ENCODE data around the gene RBPJ. TPM values are rescaled to one million over a fixed set of nuclear protein-coding genes. Genes with fewer than 3 reads are reported as not detected.

The RBPJ gene
- total RNA-seq, 1 donor from 2014 or later, result 108 TPM

DNA sequence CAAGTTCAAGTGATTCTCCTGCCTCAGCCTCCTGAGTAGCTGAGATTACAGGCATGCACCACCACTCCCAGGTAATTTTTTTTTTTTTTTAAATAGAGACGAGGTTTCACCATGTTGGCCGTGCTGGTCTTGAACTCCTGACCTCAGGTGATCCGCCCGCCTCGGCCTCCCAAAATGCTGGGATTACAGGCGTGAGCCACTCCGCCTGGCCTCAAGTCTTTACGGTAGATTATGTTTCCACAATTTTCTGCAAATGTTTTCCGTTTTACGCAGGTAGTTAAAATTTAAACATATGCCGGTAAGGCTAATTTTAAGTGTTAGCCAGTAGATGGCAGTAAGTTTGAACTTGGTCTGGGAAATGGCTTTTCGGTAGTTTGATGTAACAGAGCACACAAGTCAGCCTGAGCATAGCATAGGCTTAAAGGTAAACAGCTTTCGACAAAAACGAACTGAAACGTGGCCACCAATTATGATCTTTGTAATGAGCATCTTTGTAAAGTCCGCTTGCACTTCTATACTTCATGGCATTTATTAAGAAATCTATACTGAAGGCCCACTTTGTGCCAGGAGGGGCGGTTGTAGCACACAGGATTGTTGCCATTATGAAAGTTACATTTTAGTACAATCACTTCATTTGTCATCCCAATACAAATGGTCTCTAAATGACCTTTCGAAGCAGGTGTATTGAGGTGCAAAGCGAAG lies 138.4 kb downstream of the RBPJ start:
- DNase-seq (ENCODE audit: low spot score), result peak; percentile 53

DNA sequence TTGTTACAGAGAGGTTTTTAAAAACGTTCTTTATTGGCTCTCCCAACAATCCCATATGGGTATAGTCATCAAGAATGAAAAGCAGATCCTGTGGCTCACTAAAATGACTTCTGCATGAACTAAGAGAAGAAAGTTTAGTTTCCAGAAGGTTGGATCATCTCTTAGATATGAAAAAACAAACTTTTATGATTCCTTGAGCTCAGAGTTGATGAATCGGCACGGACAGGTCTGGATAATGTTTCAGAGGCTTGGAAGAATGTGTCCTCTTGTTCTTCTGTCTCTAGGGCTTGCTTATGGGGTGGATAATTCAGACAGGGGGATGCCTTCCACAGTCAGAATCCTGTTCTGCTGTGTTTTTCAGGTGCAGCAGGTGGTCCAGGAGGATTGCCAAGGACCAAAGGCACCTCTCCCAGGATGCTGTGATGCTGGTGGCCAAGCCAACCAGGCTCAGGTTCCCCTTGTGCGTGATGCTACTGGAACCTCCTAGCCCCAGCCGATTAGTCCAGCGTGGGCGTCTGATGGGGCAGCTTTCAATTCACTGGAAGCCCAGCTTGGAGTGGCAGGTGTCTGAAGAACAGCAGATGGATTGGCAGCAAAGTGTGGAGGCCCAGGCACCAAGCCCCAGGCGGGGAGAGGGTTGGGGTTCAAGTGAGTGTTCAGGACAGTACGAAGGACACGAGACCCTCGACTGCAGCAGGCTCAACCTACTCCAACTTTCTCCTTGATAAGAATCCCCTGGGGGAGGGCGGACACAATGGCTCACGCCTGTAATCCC lies 139.1 kb downstream of the RBPJ start:
- peak; percentile 62 for DNase-seq (ENCODE audit: low spot score)

DNA sequence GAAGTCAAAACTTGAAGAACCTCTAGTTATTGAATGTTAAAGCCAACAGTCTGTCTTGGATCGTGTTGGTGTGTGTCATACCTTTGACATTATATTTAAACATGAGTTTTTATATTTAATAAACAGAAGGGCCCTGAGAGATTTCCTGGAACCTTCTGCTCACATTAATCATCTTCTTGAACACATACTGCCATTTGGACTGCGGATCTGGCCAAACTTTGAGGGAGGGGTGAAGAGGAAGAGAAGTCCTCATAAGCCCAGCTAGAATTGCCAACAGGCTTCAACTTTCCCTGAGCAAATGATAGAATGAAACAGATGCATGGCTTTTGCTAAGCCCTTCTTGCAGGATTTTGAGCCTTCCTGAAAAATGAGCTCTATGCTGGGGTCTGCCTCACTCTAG lies 142.1 kb downstream of the RBPJ start:
- DNase-seq (ENCODE audit: low spot score), result no peak

DNA sequence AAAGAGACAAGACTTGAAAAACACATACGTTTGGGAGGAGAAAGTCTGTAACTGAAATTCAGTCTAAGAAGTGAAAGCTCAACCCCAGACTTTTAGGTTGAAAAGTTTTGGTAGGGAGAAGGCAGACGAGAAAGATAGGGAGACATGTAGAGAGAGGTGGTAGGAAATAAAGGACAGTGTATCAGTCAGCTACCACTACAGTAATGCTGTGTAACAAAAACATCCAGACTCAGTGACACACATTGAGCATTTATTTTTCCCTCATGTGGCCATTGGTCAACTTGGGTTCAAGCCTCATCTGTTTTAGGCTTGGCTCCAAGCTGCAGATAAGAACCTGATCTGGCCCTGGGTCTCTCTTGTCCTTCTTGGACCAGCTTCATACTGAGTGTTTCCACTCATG lies 142.6 kb downstream of the RBPJ start:
- no peak for DNase-seq (ENCODE audit: low spot score)

DNA sequence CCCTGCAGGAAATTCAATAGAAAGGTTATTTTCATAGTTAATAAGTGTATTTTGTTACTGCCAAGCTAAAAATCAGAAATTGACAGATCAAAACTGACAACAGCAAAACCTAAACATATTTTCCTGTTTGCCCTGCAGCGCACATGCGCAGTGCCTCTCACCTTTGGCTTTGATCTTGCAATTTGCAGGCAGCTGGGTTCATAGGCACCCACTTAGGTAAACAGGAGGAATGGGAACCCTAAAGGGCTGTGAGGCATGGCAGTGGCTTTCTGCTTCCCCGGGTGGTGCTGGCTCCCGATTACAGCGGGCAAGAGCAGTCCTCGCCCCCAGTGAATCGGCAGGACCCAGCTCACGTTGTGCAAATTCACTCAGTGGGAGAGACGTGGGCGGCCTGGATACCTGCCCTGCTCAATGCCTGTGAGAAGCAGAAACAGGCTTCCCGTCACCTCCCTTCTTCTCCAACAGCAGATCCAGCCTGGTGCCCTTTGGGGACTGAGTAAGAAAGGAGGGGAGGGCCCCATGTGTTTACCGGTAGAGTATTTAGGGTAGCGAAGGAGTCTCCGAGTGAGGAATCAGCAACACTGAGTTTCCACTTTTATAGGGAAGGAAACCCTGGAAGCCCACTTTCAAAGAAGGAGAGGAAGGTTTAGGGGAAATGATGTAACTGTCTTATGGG lies 143.7 kb downstream of the RBPJ start:
- no peak for DNase-seq (ENCODE audit: low spot score)

DNA sequence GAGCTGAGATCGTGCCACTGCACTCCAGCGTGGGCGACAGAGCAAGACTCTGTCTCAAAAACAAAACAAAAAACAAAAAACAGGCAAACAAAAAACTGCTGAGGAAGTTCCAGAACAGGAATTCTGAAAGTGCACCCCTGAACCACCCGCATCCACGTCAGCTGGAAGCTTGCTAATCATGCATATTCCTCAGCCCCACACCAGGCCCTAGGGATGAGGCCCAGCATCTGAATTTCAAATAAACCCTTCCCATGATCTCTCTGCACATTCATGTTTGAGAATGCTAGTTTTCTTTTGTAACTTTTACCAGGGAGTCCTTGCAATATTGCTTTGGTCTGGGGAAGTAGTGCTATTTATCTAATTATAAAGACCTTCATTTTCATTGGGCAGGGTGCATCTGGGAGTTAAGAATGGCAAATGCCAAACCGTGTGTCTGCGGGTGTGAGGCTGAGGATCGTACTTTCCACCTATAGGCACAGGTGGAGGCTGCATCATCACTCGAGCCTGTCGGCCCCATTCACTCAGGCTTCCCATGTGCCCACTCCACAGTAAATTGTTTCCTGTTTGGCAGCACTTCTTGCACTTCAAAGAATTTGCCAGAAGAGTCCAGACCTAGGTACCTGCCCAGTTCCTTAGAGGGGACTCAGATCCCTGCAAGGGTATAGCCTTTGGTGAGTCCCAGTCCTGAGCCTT lies 145.9 kb downstream of the RBPJ start:
- no peak for DNase-seq (ENCODE audit: low spot score)

DNA sequence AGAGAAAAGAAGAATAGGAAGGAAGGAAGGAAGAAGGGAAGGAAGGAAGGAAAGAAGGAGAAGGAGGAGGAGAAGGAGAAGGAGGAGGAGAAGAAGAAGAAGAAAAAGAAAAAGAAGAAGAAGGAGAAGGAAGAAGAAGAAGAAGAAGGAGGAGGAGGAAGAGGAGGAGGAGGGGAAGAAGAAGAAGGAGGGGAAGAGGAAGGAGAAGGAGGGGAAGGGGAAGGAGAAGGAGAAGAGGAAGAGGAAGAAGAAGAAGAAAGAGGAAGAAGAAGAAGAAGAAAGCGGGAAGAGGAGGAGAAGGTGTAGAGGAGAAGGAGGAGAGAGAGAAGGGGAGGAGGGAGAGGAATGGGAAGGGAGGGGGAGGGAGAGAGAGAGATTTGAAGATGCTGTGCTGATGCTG lies 146.9 kb downstream of the RBPJ start:
- DNase-seq (ENCODE audit: low spot score), result no peak

DNA sequence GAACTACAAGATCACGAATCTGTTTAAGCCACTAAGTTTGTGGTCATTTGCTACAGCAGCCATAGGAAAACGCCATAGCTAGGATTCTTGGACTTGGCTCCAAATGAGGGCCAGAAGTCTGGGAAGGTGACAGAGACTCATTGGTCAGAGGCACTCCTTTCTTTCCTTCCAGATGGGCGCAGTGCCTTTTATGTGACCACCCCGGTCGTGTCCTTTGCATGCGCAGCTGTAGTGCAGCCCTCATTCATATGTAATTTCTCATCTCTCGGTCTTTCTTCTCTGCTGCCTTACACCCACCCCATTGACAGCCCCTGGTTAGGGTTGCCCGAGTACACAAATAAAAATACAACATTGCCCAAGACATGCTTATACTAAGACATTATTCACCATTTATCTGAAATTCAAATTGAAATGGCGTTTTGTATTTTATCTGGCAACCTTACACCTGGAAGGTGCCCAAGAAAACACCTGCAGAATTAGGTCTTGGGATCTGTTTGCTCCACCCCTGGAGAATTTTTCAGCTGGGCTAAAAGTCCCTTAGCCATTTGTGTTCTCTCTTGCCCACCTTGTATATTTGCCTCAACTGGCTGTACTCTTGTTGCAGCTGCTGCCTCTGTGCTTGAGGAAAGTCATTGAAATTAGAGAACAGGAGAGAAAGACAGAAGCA lies 147.6 kb downstream of the RBPJ start:
- DNase-seq (ENCODE audit: low spot score), result no peak

DNA sequence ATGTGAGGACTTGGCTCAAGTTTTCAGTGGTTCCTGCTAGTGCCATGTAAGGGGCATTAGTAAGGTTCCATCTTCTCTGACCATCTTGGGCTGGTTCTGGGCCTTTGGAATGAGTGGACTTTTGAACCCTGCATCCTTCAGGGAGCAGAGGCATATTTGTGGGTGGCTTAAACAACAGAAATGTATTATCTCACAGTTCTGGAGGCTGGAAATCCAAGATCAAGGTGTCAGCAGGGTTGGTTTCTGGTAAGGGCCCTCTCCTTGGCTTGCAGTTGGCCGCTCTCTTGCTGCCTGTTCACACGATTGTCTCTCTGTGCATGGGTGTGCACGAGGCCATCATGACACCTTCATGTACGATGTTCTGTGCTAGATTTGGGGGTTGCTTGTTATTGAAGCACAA lies 148.2 kb downstream of the RBPJ start:
- DNase-seq (ENCODE audit: low spot score), result no peak

DNA sequence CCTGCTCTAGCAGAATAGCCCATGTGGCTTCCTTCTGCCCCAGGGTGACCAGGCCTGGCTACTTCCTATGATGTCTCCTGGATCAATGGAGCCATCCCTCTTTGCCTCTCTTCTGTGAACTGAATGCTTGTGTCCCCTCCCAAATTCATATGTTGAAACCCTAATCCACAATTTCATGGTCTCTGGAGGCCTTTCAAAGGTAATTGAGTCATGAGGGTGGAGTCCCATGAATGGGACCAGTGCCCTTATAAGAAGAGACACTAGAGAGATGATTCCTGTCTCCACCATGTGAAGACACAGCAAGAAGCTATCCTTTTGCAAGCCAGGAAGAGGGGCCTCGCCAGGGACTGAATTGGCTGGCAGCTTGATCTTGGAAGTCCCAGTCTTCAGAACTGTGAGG lies 151.1 kb downstream of the RBPJ start:
- DNase-seq (ENCODE audit: low spot score), result no peak

DNA sequence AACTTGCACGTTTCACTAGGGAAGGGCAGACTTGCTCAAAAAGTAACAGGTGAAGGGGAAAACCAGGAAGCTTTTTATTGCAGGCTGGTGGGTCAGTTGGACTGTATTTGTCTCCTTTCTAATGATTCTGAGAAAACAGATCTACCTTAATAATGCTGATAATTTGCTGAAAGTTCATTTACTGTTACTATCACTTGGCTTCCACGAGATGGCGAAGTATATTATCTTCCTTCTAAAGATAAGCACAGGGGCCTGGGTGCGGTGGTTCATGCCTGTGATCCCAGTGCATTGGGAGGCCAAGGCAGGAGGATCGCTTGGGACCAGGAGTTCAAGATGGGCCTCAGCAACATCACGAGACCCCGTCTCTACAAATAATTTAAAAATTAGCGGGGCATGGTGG lies 153.1 kb downstream of the RBPJ start:
- no peak for DNase-seq (ENCODE audit: low spot score)

DNA sequence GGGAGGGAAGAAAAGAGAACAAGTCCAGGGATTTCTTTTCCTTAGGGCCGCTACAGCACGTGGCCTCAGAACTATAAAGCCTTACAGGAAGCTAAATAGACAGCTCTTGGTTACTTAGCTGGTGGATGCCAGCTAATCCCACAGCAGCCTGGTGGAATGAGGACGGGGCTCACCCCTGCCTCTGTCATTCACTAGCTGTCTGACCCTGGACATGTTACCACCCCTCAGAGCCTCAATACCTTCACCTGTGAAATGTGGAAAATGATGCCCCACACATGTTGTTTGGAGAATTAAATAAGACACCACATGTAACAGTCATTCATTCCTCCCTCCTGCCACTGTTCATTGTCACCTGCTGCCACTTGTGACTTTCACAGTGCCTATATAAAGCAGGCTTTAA lies 153.7 kb downstream of the RBPJ start:
- DNase-seq (ENCODE audit: low spot score), result no peak

DNA sequence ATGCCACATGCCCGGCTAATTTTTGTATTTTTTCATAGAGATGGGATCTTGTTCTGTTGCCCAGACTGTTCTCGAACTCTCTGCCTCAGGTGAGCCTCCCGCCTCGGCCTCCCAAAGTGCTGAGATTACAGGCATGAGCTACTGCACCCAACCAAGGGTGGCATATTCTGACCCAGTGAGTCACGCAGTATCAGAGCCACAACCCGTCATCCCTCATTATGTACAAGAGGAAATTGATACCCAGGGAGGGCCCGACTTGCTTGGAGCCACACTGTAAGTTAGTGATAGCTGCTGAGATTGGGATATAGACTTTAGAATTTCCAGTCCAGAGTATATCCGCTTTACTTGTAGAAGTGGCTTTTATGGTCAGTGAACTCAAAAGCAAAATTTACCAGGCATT lies 154.9 kb downstream of the RBPJ start:
- DNase-seq (ENCODE audit: low spot score), result no peak

DNA sequence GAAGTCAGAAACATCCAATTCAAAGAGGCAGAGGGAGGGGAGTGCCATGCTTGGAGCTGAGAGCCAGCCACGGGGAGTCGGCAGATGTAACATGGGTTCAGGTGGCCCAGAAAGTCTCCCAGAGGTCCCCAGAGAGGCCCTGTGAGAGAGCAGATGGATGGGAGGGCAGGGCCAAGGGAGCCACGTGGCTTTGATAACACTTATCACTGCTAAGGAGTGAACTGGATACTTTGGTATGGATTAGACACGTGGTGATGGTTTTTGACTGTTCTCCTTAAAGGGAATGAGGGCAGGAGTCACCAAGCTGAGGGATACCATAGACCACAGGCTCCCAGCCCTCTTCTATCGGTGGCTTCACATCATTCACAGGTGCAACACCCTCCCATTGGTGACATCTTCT lies 155.7 kb downstream of the RBPJ start:
- DNase-seq (ENCODE audit: low spot score), result no peak

DNA sequence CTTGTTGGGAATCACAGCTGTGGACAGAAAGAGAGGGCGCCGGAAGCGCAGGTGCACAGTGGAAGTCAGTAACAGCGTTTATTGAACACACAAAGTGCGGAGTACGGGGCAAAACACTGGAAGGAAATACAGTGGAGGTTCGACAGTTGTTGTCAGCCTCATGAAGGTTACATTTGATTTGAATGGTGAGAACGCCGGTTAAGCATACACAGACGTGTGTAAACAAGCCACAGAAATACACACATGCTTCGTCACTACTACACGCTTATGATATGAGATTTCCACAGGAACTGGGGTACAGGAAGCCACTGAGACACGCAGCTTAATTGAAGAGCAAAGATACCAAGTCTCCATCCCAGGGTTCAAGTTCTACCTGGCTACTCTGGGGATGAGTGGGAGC lies 157.5 kb downstream of the RBPJ start:
- no peak for DNase-seq (ENCODE audit: low spot score)

DNA sequence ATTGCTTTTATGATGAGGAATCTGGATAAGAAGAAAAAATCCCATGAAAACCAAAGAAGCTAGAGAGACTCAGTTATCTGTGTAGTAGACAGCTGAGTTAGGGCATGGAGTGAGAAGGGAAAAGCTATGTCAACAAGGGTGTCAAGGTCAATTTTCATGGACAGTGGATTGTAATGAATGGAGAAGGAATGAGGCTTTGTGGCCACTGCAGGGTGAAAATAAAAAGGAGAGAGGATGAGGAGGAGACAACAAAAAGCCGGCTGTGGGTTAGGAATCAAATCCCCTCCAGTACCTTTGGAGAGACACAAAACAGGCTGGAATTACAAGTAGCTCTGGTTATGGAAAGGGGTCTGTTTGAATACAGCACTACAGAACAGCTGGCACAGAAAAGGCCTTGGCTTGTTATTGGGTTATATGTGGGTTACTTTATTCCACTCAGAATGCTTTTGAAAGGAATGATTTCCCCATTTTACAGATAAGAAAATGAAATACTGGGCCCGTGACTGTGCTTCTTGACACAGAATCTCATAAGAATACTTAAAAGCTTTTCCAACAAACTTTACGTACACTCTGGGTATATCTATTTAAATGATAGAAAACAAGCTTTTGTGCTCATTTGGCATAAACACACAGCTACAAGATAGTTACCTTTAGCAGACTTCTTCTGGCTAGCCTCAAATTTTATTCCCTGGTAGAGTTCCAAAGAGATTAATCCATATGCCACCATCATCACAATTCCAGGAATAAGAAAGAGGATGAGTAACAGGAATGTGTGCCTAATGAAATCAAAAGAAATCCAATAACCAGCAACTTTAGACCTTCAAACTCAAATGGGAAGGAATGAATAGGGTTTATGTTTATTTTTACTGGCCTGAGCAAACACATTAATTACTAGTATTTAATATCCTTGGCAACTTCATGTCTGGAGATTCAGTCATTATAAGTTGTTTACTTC lies 162.0 kb downstream of the RBPJ start:
- DNase-seq (ENCODE audit: low spot score), result peak; percentile 72

DNA sequence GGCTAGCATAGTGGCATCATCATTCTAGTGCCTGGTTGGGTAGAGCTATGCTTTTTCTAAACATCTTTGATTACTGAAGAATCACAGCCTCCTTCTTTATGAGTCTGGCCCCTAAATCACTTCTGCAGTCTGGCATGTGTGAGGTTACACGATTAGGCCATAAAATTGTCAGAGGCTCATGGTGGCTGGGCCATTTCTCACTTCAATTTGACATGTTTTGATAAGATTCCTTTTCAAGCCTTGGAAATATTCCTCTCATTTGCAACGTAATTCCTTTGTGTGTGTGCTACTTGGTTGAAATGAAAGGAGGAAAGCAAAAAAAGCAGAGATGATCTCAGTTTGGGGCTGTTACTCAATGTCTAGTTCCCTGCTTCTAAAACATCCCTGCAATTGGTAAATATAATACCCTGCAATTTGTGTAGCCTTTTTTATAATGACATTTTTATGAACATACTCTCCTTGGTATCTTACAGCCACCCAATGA lies 163.3 kb downstream of the RBPJ start:
- peak; percentile 85 for DNase-seq (ENCODE audit: low spot score)

DNA sequence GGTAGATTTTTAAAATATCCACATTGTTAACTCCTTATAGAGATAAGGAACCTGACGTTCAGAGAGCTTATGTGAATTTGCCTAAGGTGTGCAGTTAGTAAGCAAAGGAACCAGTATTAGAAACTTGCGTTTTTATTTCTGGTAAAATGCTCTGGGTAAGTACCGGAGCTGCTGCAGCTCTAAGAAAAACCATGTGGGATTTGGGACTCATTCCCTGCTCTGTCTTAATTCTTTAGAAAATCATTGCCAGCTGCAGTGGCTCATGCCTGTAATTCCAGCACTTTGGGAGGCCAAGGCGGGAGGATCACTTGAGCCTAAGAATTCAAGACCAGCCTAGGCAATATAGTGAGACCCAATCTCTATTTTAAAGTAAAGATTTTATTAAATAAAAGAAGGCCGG lies 163.7 kb downstream of the RBPJ start:
- peak; percentile 76 for DNase-seq (ENCODE audit: low spot score)
